DND-41 (cell line): ENCODE results near the gene OR2A5.
"Not testable (repeated sequence)": the region's sequence is repeated elsewhere in the genome, so short reads cannot be mapped to it uniquely, and the experiment has no call there.

Experiments used
- ATAC-seq: fragments of 200-7000 bp; cut with Tn5 transposase; 3 replicates; pipeline ENCODE4 v1.9.1; 2021; ENCODE audit warnings: low read depth; ENCODE audit not compliant: insufficient read depth
- DNase-seq: peaks from one replicate; pipeline ENCODE4 v3.0.0-alpha.2; 2020
- H2AFZ ChIP-seq: 2 replicates; pipeline ENCODE4 v1.6.0; 2012; ENCODE audit warnings: low read depth, low read length
- H3K27ac ChIP-seq: 2 replicates; pipeline ENCODE4 v1.5.1; 2012; ENCODE audit warnings: low read length, inconsistent platforms
- H3K27me3 ChIP-seq: fragments of 200-600 bp; sonication (generic); 2 replicates; pipeline ENCODE4 v1.6.0; 2012; ENCODE audit warnings: low read length, mild to moderate bottlenecking, inconsistent platforms; ENCODE audit not compliant: insufficient read depth, poor library complexity
- H3K36me3 ChIP-seq: 2 replicates; pipeline ENCODE4 v1.5.1; 2012; ENCODE audit warnings: low read length, inconsistent platforms; ENCODE audit not compliant: insufficient read depth
- H3K4me1 ChIP-seq: 2 replicates; pipeline ENCODE4 v1.5.1; 2012; ENCODE audit warnings: mild to moderate bottlenecking, low read length; ENCODE audit not compliant: insufficient read depth
- H3K4me2 ChIP-seq: 2 replicates; pipeline ENCODE4 v1.6.0; 2012; ENCODE audit warnings: mild to moderate bottlenecking, moderate library complexity, low read length, inconsistent platforms; ENCODE audit not compliant: insufficient read depth
- H3K4me3 ChIP-seq, 2 experiments: fragments of 200-600 bp in 1 of 2; shearing (Covaris generic) in 1 of 2; 2 replicates each; pipeline ENCODE4 v1.5.1; 2012 to 2016; ENCODE audit warnings: inconsistent platforms in 2 of 2, low read length in 2 of 2, mild to moderate bottlenecking in 2 of 2, low read depth in 1 of 2, moderate library complexity in 1 of 2
- H3K79me2 ChIP-seq: 2 replicates; pipeline ENCODE4 v1.6.0; 2012; ENCODE audit warnings: low read length, inconsistent platforms; ENCODE audit not compliant: insufficient read depth
- H3K9ac ChIP-seq: 2 replicates; pipeline ENCODE4 v1.6.0; 2012; ENCODE audit warnings: low read depth, mild to moderate bottlenecking, inconsistent platforms, low read length, moderate library complexity
- H3K9me3 ChIP-seq: 2 replicates; pipeline ENCODE4 v1.5.1; 2012; ENCODE audit warnings: low read length, moderate library complexity, mild to moderate bottlenecking, inconsistent platforms; ENCODE audit not compliant: insufficient read depth, severe bottlenecking
- H4K20me1 ChIP-seq: 2 replicates; pipeline ENCODE4 v1.6.0; 2012; ENCODE audit warnings: low read length; ENCODE audit not compliant: insufficient read depth
- EZH2 ChIP-seq: IDR thresholded peaks from 3 replicates; pipeline ENCODE4 v1.6.1; 2012; ENCODE audit warnings: borderline replicate concordance, low read depth, mild to moderate bottlenecking, moderate library complexity, low read length, inconsistent platforms; ENCODE audit not compliant: severe bottlenecking
- TF ChIP-seq, protein P1 (sequence below): IDR thresholded peaks from 2 replicates; pipeline ENCODE4 v1.5.1; 2012; ENCODE audit warnings: borderline replicate concordance, low read length, moderate library complexity, mild to moderate bottlenecking; ENCODE audit not compliant: poor library complexity, severe bottlenecking; ENCODE audit errors: extremely low read depth

Gene OR2A5

DNA sequence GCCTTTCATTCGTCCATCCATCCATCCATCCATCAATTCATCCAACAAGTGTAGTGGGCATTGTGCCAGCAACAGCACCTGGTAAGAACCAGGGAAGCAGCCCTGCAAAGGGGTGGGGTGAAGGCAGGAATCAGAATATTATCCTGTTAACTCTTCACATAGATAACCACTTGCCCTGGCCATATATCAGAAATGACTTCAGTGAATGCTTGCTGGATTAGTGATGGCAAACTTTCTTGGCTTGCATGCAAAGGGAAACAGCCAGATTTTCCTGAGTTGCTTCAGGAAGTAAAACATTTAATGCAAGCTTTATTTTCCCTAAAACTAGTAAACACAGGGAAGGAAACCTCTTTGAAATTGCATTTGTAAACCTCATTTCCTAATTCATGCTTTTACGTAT is 743 bp downstream of the OR2A5 start:
- ATAC-seq (no peak), DNase-seq (no peak)
- Histone ChIP-seq H3K27me3 (no peaks in the 10 kb centered on the region), H3K27ac (no peak overlapping the region), H3K36me3 (no peaks in the 10 kb centered on the region), H3K4me2 (no peak overlapping the region), H4K20me1 (no peaks in the 10 kb centered on the region), H3K9ac (no peak overlapping the region), H3K79me2 (no peaks in the 10 kb centered on the region), H3K4me1 (no peaks in the 10 kb centered on the region), H3K9me3 (no peaks in the 10 kb centered on the region), H2AFZ (no peak overlapping the region), H3K4me3 (no peak overlapping the region)
- TF ChIP-seq EZH2 = no peak
- TF ChIP-seq, protein P1, sequence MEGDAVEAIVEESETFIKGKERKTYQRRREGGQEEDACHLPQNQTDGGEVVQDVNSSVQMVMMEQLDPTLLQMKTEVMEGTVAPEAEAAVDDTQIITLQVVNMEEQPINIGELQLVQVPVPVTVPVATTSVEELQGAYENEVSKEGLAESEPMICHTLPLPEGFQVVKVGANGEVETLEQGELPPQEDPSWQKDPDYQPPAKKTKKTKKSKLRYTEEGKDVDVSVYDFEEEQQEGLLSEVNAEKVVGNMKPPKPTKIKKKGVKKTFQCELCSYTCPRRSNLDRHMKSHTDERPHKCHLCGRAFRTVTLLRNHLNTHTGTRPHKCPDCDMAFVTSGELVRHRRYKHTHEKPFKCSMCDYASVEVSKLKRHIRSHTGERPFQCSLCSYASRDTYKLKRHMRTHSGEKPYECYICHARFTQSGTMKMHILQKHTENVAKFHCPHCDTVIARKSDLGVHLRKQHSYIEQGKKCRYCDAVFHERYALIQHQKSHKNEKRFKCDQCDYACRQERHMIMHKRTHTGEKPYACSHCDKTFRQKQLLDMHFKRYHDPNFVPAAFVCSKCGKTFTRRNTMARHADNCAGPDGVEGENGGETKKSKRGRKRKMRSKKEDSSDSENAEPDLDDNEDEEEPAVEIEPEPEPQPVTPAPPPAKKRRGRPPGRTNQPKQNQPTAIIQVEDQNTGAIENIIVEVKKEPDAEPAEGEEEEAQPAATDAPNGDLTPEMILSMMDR = no peak

DNA sequence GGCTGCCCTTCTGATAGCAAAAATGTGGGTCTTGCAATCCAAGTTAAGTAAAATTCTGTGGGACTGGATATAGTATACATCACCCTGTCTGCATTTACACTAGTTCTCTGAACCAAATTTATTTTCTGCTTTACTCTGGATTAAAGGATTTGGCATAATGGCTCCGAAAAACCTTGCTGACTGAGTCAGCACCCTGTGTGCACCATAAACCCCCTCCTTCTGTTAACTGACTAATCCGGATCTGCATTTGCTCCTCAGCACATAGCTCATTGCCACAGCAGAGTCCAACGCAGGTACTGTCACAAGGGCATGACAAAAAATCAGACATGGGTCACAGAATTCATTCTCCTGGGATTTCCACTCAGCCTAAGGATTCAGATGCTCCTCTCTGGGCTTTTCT is 1.3 kb downstream of the OR2A5 start:
- Histone ChIP-seq H3K79me2 (no peaks in the 10 kb centered on the region), H3K4me2 (no peak overlapping the region)
- TF ChIP-seq, protein P1 = no peak
- TF ChIP-seq EZH2 = no peak

DNA sequence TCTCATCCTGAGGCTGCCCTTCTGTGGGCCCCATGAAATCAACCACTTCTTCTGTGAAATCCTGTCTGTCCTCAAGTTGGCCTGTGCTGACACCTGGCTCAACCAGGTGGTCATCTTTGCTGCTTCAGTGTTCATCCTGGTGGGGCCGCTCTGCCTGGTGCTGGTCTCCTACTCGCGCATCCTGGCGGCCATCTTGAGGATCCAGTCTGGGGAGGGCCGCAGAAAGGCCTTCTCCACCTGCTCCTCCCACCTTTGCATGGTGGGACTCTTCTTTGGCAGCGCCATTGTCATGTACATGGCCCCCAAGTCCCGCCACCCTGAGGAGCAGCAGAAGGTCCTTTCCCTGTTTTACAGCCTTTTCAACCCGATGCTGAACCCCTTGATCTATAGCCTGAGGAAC is 2.1 kb downstream of the OR2A5 start:
- H3K79me2 ChIP-seq, H3K9me3 ChIP-seq, H3K4me2 ChIP-seq, H3K4me3 ChIP-seq, H2AFZ ChIP-seq, H3K36me3 ChIP-seq, H4K20me1 ChIP-seq, H3K27ac ChIP-seq, H3K4me1 ChIP-seq, H3K27me3 ChIP-seq, H3K9ac ChIP-seq, DNase-seq, ATAC-seq: not testable (repeated sequence)

More for the DNA sequence above, 1.3 kb downstream of the OR2A5 start:
- ATAC-seq = no peak
- no peak overlapping the region for H2AFZ ChIP-seq
- H3K4me1 ChIP-seq = no peaks in the 10 kb centered on the region
- H3K36me3 ChIP-seq = no peaks in the 10 kb centered on the region
- no peak overlapping the region for H3K27ac ChIP-seq
- H3K9me3 ChIP-seq = no peaks in the 10 kb centered on the region
- no peak overlapping the region for H3K9ac ChIP-seq
- DNase-seq = no peak
- no peaks in the 10 kb centered on the region for H3K27me3 ChIP-seq
- no peak overlapping the region for H3K4me3 ChIP-seq
- no peaks in the 10 kb centered on the region for H4K20me1 ChIP-seq

- H3K4me1 ChIP-seq = no peaks in the 10 kb centered on the region
- H3K27ac ChIP-seq = no peak overlapping the region
- ATAC-seq (no peak), DNase-seq (no peak)
- no peak for TF ChIP-seq EZH2
- TF ChIP-seq, protein P1 = no peak
- H3K9me3 ChIP-seq = no peaks in the 10 kb centered on the region
- H3K4me2 ChIP-seq = no peak overlapping the region
- no peak overlapping the region for H2AFZ ChIP-seq
- no peak overlapping the region for H3K4me3 ChIP-seq
- H3K79me2 ChIP-seq = no peaks in the 10 kb centered on the region
- H3K9ac ChIP-seq = no peak overlapping the region
- H3K27me3 ChIP-seq = peaks cover 4% of the 10 kb centered on the region
- no peaks in the 10 kb centered on the region for H4K20me1 ChIP-seq
- H3K36me3 ChIP-seq = no peaks in the 10 kb centered on the region
Measured at GRCh38 chr7:144057954-144058353, 9.2 kb downstream of the OR2A5 start.
